Spleen (tissue), 7 donors: Measurements from ENCODE around the gene ST6GAL1.

Experiments
- CTCF ChIP-seq, 11 experiments: fragments of 200-600 bp in 7 of 11; fragments of 450-650 bp in 4 of 11; sonication (generic) in 4 of 11; IDR thresholded peaks in 8 of 11; conservative IDR thresholded peaks in 3 of 11; 1 replicate in 7 of 11; 2 replicates in 4 of 11; pipeline versions ENCODE4 v1.4.0 to v1.8.0; 2016 to 2021; ENCODE audit warnings: antibody characterized with exemption in 11 of 11, inconsistent platforms in 4 of 11, mild to moderate bottlenecking in 1 of 11
- POLR2A ChIP-seq, 3 donors: fragments of 450-650 bp; IDR thresholded peaks; one replicate each; pipeline ENCODE4 v1.5.1; 2017; ENCODE audit warnings: antibody characterized with exemption in 3 of 3, mild to moderate bottlenecking in 1 of 3
- donor health status: DM: no; HTN: no; CAD: no; lungs with moderate emphysema.
- donor health status: DM: no; HTN: no; CAD: no.
- donor health status: DM: no; HTN: no; CAD: no.

GRCh38 chr3:186976837-186977750 lies 46.8 kb downstream of the ST6GAL1 start:
- no peak for TF ChIP-seq CTCF (IDR thresholded peaks at IDR 0.05 in 8 of 11, conservative IDR thresholded peaks at IDR 0.05 in 3 of 11)
- TF ChIP-seq POLR2A (IDR thresholded peaks at IDR 0.05): no peak
